GM18511 (cell line): ENCODE measurements around the gene LRP1B.

Experiments used
- ATAC-seq: cut with Tn5 transposase; IDR thresholded peaks from one replicate; pipeline ENCODE4 v1.9.1; 2021; ENCODE audit warnings: mild to moderate bottlenecking, moderate library complexity; ENCODE audit not compliant: unreplicated experiment

LRP1B gene

GRCh38 chr2:142131010-142131669 is at the start of gene LRP1B:
TSS of gene LRP1B (minus strand) at chr2:142131016. CDS start at chr2:142130729, 287 bp downstream.
- peak; percentile 68 for ATAC-seq

- ATAC-seq, result no peak
Observed at GRCh38 chr2:142179686-142180085, 48.9 kb upstream of the LRP1B start.

- no peak for ATAC-seq
Observed at GRCh38 chr2:142178604-142179003, 47.8 kb upstream of the LRP1B start.

GRCh38 chr2:142176941-142177340 is 46.1 kb upstream of the LRP1B start:
- no peak for ATAC-seq

- ATAC-seq, result no peak
Observed at GRCh38 chr2:142175813-142176338, 45.1 kb upstream of the LRP1B start.

- ATAC-seq, result no peak
Observed at GRCh38 chr2:142174176-142174575, 43.4 kb upstream of the LRP1B start.

GRCh38 chr2:142170847-142171246 is 40.0 kb upstream of the LRP1B start:
- no peak for ATAC-seq

GRCh38 chr2:142165790-142166189 is 35.0 kb upstream of the LRP1B start:
- ATAC-seq, result peak; percentile 98

GRCh38 chr2:142153601-142154000 is 22.8 kb upstream of the LRP1B start:
- no peak for ATAC-seq

- no peak for ATAC-seq
Observed at GRCh38 chr2:142150453-142150852, 19.6 kb upstream of the LRP1B start.

- no peak for ATAC-seq
Observed at GRCh38 chr2:142144547-142144946, 13.7 kb upstream of the LRP1B start.

- no peak for ATAC-seq
Observed at GRCh38 chr2:142142595-142142994, 11.8 kb upstream of the LRP1B start.

GRCh38 chr2:142140434-142140845 is 9.6 kb upstream of the LRP1B start:
- ATAC-seq, result peak; percentile 70

- ATAC-seq, result no peak
Observed at GRCh38 chr2:142139384-142139783, 8.6 kb upstream of the LRP1B start.

- no peak for ATAC-seq
Observed at GRCh38 chr2:142136571-142136970, 5.8 kb upstream of the LRP1B start.

GRCh38 chr2:142134911-142135310 is 4.1 kb upstream of the LRP1B start:
- no peak for ATAC-seq

- peak; percentile 55 for ATAC-seq
Observed at GRCh38 chr2:142130111-142131009, 456 bp downstream of the LRP1B start.

GRCh38 chr2:142128105-142128504 is 2.7 kb downstream of the LRP1B start:
- no peak for ATAC-seq

- ATAC-seq, result no peak
Observed at GRCh38 chr2:142127248-142127647, 3.6 kb downstream of the LRP1B start.

- no peak for ATAC-seq
Observed at GRCh38 chr2:142124706-142125105, 6.1 kb downstream of the LRP1B start.

GRCh38 chr2:142119347-142119746 is 11.5 kb downstream of the LRP1B start:
- no peak for ATAC-seq

GRCh38 chr2:142112757-142113221 is 18.0 kb downstream of the LRP1B start:
- no peak for ATAC-seq
